GM23338 (cell line): ENCODE data around the gene PIGR. TPM values are rescaled to one million over a fixed set of nuclear protein-coding genes. Genes with fewer than 3 reads are reported as not detected.

Experiments used
- ATAC-seq: fragments of 200-7000 bp; cut with Tn5 transposase; 3 replicates; pipeline ENCODE4 v1.9.1; 2020
- DNase-seq: peaks from one replicate; pipeline ENCODE4 v3.0.0-alpha.2; 2015; ENCODE audit warnings: low spot score
- H2AFZ ChIP-seq: fragments of 200-600 bp; sonication (generic); 2 replicates; pipeline ENCODE4 v1.8.0; 2016; ENCODE audit warnings: antibody characterized with exemption, mild to moderate bottlenecking, moderate library complexity
- H3F3A ChIP-seq: fragments of 200-600 bp; sonication (generic); replicated peaks from 2 replicates; pipeline ENCODE4 v1.8.0; 2017; ENCODE audit warnings: antibody characterized with exemption, mixed run types, low read depth
- H3K27ac ChIP-seq: fragments of 200-600 bp; sonication (generic); 2 replicates; pipeline ENCODE4 v1.6.1; 2016; ENCODE audit warnings: low read depth
- H3K27me3 ChIP-seq: fragments of 200-600 bp; sonication (generic); 2 replicates; pipeline ENCODE4 v1.8.0; 2016; ENCODE audit warnings: mild to moderate bottlenecking, mixed run types, moderate library complexity; ENCODE audit not compliant: insufficient read depth
- H3K36me3 ChIP-seq: fragments of 200-600 bp; sonication (generic); 2 replicates; pipeline ENCODE4 v1.8.0; 2016; ENCODE audit warnings: mild to moderate bottlenecking; ENCODE audit not compliant: insufficient read depth
- H3K4me1 ChIP-seq: fragments of 200-600 bp; sonication (generic); 2 replicates; pipeline ENCODE4 v1.8.0; 2016; ENCODE audit warnings: mild to moderate bottlenecking, moderate library complexity; ENCODE audit not compliant: insufficient read depth
- H3K4me2 ChIP-seq: fragments of 200-600 bp; sonication (generic); 2 replicates; pipeline ENCODE4 v1.7.1; 2017; ENCODE audit warnings: mixed run types
- H3K4me3 ChIP-seq: fragments of 200-600 bp; sonication (generic); 2 replicates; pipeline ENCODE4 v1.6.1; 2016; ENCODE audit warnings: mixed run types
- H3K79me2 ChIP-seq: fragments of 200-600 bp; sonication (generic); replicated peaks from 2 replicates; pipeline ENCODE4 v1.8.0; 2017; ENCODE audit warnings: mild to moderate bottlenecking; ENCODE audit not compliant: insufficient read depth
- H3K9me2 ChIP-seq: fragments of 200-600 bp; sonication (generic); 2 replicates; pipeline ENCODE4 v1.8.0; 2017; ENCODE audit not compliant: insufficient read depth
- H4K20me1 ChIP-seq: fragments of 200-600 bp; sonication (generic); replicated peaks from 2 replicates; pipeline ENCODE4 v1.8.0; 2017; ENCODE audit warnings: mild to moderate bottlenecking; ENCODE audit not compliant: insufficient read depth
- H3K27ac Mint-ChIP-seq: 2 replicates; pipeline ENCODE4 v1.8.0; 2020; ENCODE audit warnings: inconsistent platforms, mild to moderate bottlenecking, moderate library complexity, mixed read lengths
- H3K27me3 Mint-ChIP-seq: 3 replicates; pipeline ENCODE4 v1.8.0; 2022; ENCODE audit warnings: low read depth, mild to moderate bottlenecking, moderate library complexity, mixed read lengths, inconsistent platforms; ENCODE audit not compliant: insufficient read depth, poor library complexity
- H3K36me3 Mint-ChIP-seq: 3 replicates; pipeline ENCODE4 v1.8.0; 2021; ENCODE audit warnings: low read depth, mild to moderate bottlenecking, inconsistent platforms, moderate library complexity, mixed read lengths
- H3K4me1 Mint-ChIP-seq: 3 replicates; pipeline ENCODE4 v1.8.0; 2020; ENCODE audit warnings: mild to moderate bottlenecking, inconsistent platforms, mixed read lengths
- H3K4me3 Mint-ChIP-seq: 3 replicates; pipeline ENCODE4 v1.8.0; 2021; ENCODE audit warnings: moderate library complexity, mild to moderate bottlenecking, inconsistent platforms, mixed read lengths
- H3K9me3 Mint-ChIP-seq: 3 replicates; pipeline ENCODE4 v1.8.0; 2020; ENCODE audit warnings: moderate library complexity, mild to moderate bottlenecking, inconsistent platforms, mixed read lengths
- POLR2AphosphoS5 ChIP-seq: IDR thresholded peaks from 2 replicates; pipeline ENCODE4 v1.6.1; 2016; ENCODE audit warnings: antibody characterized with exemption, low read depth
- REST ChIP-seq: IDR thresholded peaks from one replicate; pipeline ENCODE4 v1.6.1; 2018; ENCODE audit warnings: antibody characterized with exemption; ENCODE audit not compliant: unreplicated experiment
- STAT1 ChIP-seq: IDR thresholded peaks from one replicate; pipeline ENCODE4 v1.6.1; 2016; ENCODE audit warnings: antibody characterized with exemption; ENCODE audit not compliant: unreplicated experiment
- ZNF462 ChIP-seq: fragments of 250-450 bp; sonication (Bioruptor Pico); IDR thresholded peaks from 2 replicates; pipeline ENCODE4 v1.5.0; 2020; ENCODE audit warnings: mild to moderate bottlenecking, moderate library complexity
- polyA plus RNA-seq: library from polyadenylated mRNA; unstranded; fragments of >200 nt; fragmentation: Nextera tagmentation; extraction: Ambion mirVana; gene quantifications from 2 replicates; pipeline ENCODE4 v1.2.1, GENCODE V29; 2016
- total RNA-seq: library from RNA; depleted of rRNA; stranded (reverse); fragments of >200 nt; shearing (Covaris generic); gene quantifications from 2 replicates; pipeline ENCODE4 v1.2.3, GENCODE V29; 2014

PIGR gene
- total and polyA plus RNA-seq, 2 experiments from 2014 or later: not detected

GRCh38 chr1:206947255-206947654, 989 bp upstream of the PIGR start (continued):
- no peak for TF ChIP-seq ZNF462 (CRISPR knock-in tag)
- TF ChIP-seq STAT1: no peak
- no peak for TF ChIP-seq POLR2AphosphoS5
- TF ChIP-seq REST: no peak

- Histone ChIP-seq H3K9me2 (peaks cover 14% of the 10 kb centered on the region), H3K4me2 (no peak overlapping the region), H3K79me2 (no peaks in the 10 kb centered on the region), H3K36me3 (no peaks in the 10 kb centered on the region), H3F3A (no peaks in the 10 kb centered on the region), H2AFZ (no peak overlapping the region), H3K27ac (no peak overlapping the region), H3K4me3 (no peak overlapping the region), H3K27me3 (no peaks in the 10 kb centered on the region), H4K20me1 (no peaks in the 10 kb centered on the region), H3K4me1 (no peaks in the 10 kb centered on the region)
- H3K27ac Mint-ChIP-seq: no peak overlapping the region
- H3K36me3 Mint-ChIP-seq: no peaks in the 10 kb centered on the region
- peaks cover under 1% of the 10 kb centered on the region for H3K27me3 Mint-ChIP-seq
- ATAC-seq (no peak), DNase-seq (no peak)
- no peak overlapping the region for H3K4me3 Mint-ChIP-seq
- H3K4me1 Mint-ChIP-seq: no peaks in the 10 kb centered on the region
- H3K9me3 Mint-ChIP-seq: no peaks in the 10 kb centered on the region
- TF ChIP-seq ZNF462 (CRISPR knock-in tag): no peak
Measured at GRCh38 chr1:206945779-206946178, 487 bp downstream of the PIGR start.
